Activated T-cell treated with anti-CD3 and anti-CD28 coated beads for 48 hours (primary cell): ENCODE data around the gene CRIM1.

Experiments
- DNase-seq: peaks from one replicate; pipeline ENCODE4 v3.0.0-alpha.2; 2020; ENCODE audit warnings: low read depth

CRIM1 gene

GRCh38 chr2:36371928-36372391, 16.4 kb downstream of the CRIM1 start:
- no peak for DNase-seq

- DNase-seq = no peak
These were observed 17.8 kb downstream of the CRIM1 start for GRCh38 chr2:36373149-36373926.

- DNase-seq = no peak
These were observed 19.0 kb downstream of the CRIM1 start for GRCh38 chr2:36374585-36374984.

GRCh38 chr2:36376319-36376765, 20.8 kb downstream of the CRIM1 start:
- no peak for DNase-seq

GRCh38 chr2:36376992-36377738, 21.6 kb downstream of the CRIM1 start:
- DNase-seq = no peak

GRCh38 chr2:36379710-36380448, 24.3 kb downstream of the CRIM1 start:
- no peak for DNase-seq

- DNase-seq = no peak
These were observed 25.3 kb downstream of the CRIM1 start for GRCh38 chr2:36380624-36381481.

GRCh38 chr2:36381993-36382392, 26.4 kb downstream of the CRIM1 start:
- no peak for DNase-seq

- DNase-seq = no peak
These were observed 26.9 kb downstream of the CRIM1 start for GRCh38 chr2:36382472-36382871.

- no peak for DNase-seq
These were observed 28.1 kb downstream of the CRIM1 start for GRCh38 chr2:36383726-36384125.

- DNase-seq = no peak
These were observed 28.9 kb downstream of the CRIM1 start for GRCh38 chr2:36384454-36384853.

GRCh38 chr2:36385603-36386002, 30.0 kb downstream of the CRIM1 start:
- DNase-seq = no peak

GRCh38 chr2:36387258-36387916, 31.8 kb downstream of the CRIM1 start:
- no peak for DNase-seq

- no peak for DNase-seq
These were observed 32.9 kb downstream of the CRIM1 start for GRCh38 chr2:36388472-36388871.

- DNase-seq = no peak
These were observed 33.5 kb downstream of the CRIM1 start for GRCh38 chr2:36389091-36389564.

GRCh38 chr2:36389577-36389976, 34.0 kb downstream of the CRIM1 start:
- no peak for DNase-seq

GRCh38 chr2:36392571-36393255, 37.1 kb downstream of the CRIM1 start:
- no peak for DNase-seq

- DNase-seq = no peak
These were observed 38.2 kb downstream of the CRIM1 start for GRCh38 chr2:36393738-36394256.

GRCh38 chr2:36394804-36395203, 39.2 kb downstream of the CRIM1 start:
- DNase-seq = no peak

- DNase-seq = no peak
These were observed 40.3 kb downstream of the CRIM1 start for GRCh38 chr2:36395866-36396265.
